HCT116 (cell line): ENCODE results near the gene CADPS2. TPM values are rescaled to one million over a fixed set of nuclear protein-coding genes. Genes with fewer than 3 reads are reported as not detected.

ENCODE experiments used
- ATAC-seq: fragments of 200-7000 bp; cut with Tn5 transposase; 2 replicates; pipeline ENCODE4 v1.9.1; 2020; ENCODE audit warnings: mild to moderate bottlenecking, moderate library complexity
- BruUV-seq: library from RNA; stranded (reverse); fragments of 400-500 nt; replicated peaks from 2 replicates; lab custom pipeline; 2021; lab: Mats Ljungman, UMichigan
- CTCF ChIA-PET: fragments of 300-600 bp; sonication (Branson Sonifier 250); formaldehyde crosslinking; loops from one replicate; lab custom pipeline; 2021; ENCODE audit warnings: antibody characterized with exemption; lab: Charles Lee
- POLR2A ChIA-PET: fragments of 300-600, 350-600 bp; sonication (Branson Sonifier 250); formaldehyde crosslinking; loops from one replicate; lab custom pipeline; 2021; ENCODE audit warnings: antibody characterized with exemption; lab: Charles Lee
- RAD21 ChIA-PET, 2 experiments: fragments of 300-600 bp; sonication (Branson Sonifier 250); formaldehyde crosslinking; loops; one replicate each; lab custom pipeline; 2023; ENCODE audit warnings: low total read pairs in 2 of 2; ENCODE audit not compliant: uncharacterized antibody in 2 of 2, unreplicated experiment in 2 of 2, low non-redundant PET in 1 of 2; lab: Charles Lee
- DNase-seq: peaks from one replicate; pipeline ENCODE4 v3.0.0-alpha.2; 2010; ENCODE audit warnings: low read depth, low spot score
- H2AFZ ChIP-seq: fragments of 200-600 bp; shearing (Covaris generic), sonication (generic); 2 replicates; pipeline ENCODE4 v1.6.1; 2017; ENCODE audit warnings: low read depth, mixed run types, mixed read lengths, antibody characterized with exemption, low read length; ENCODE audit not compliant: poor library complexity, severe bottlenecking
- H3K27ac ChIP-seq: 2 replicates; pipeline ENCODE4 v1.5.1; 2012; ENCODE audit warnings: low read depth, low read length
- H3K27me3 ChIP-seq: fragments of 200-600 bp; sonication (generic); 2 replicates; pipeline ENCODE4 v1.6.1; 2016; ENCODE audit warnings: mixed run types, low read length, mixed read lengths; ENCODE audit not compliant: insufficient read depth
- H3K36me3 ChIP-seq, 2 experiments: fragments of 200-500 bp in 1 of 2; fragments of 200-600 bp in 1 of 2; sonication (Bioruptor generic) in 1 of 2; sonication (generic) in 1 of 2; 2 replicates each; pipeline versions ENCODE4 v1.5.1 to v1.6.1; 2014 to 2016; ENCODE audit warnings: low read length in 2 of 2, inconsistent platforms in 1 of 2, mixed read lengths in 1 of 2, mixed run types in 1 of 2; ENCODE audit not compliant: insufficient read depth in 2 of 2, control insufficient read depth in 1 of 2
- H3K4me1 ChIP-seq, 2 experiments: fragments of 200-600 bp in 1 of 2; sonication (generic) in 1 of 2; 2 replicates each; pipeline versions ENCODE4 v1.5.1 to v1.6.1; 2012 to 2017; ENCODE audit warnings: low read length in 2 of 2, inconsistent platforms in 1 of 2, mild to moderate bottlenecking in 1 of 2, mixed read lengths in 1 of 2, mixed run types in 1 of 2, moderate library complexity in 1 of 2; ENCODE audit not compliant: insufficient read depth in 2 of 2, control insufficient read depth in 1 of 2
- H3K4me2 ChIP-seq: fragments of 200-600 bp; sonication (generic); 2 replicates; pipeline ENCODE4 v1.6.1; 2017; ENCODE audit warnings: mixed run types, low read length, mixed read lengths
- H3K4me3 ChIP-seq, 2 experiments: fragments of 200-600 bp in 1 of 2; sonication (generic) in 1 of 2; replicated peaks in 1 of 2; 2 replicates each; pipeline ENCODE4 v1.5.1; 2011 to 2016; ENCODE audit warnings: low read length in 2 of 2, control low read depth in 1 of 2, low read depth in 1 of 2, mild to moderate bottlenecking in 1 of 2, mixed read lengths in 1 of 2, mixed run types in 1 of 2
- H3K79me2 ChIP-seq: fragments of 200-600 bp; sonication (generic); 2 replicates; pipeline ENCODE4 v1.6.1; 2017; ENCODE audit warnings: mild to moderate bottlenecking, mixed run types, low read length, moderate library complexity, mixed read lengths; ENCODE audit not compliant: insufficient read depth
- H3K9ac ChIP-seq: fragments of 200-600 bp; sonication (generic); 2 replicates; pipeline ENCODE4 v1.6.1; 2016; ENCODE audit warnings: low read length, mixed read lengths
- H3K9me2 ChIP-seq: fragments of 200-600 bp; sonication (generic), shearing (Covaris generic); 2 replicates; pipeline ENCODE4 v1.6.1; 2017; ENCODE audit warnings: mixed run types, mild to moderate bottlenecking, moderate library complexity; ENCODE audit not compliant: insufficient read depth
- H3K9me3 ChIP-seq, 2 experiments: fragments of 200-500 bp in 1 of 2; fragments of 200-600 bp in 1 of 2; sonication (Bioruptor generic) in 1 of 2; sonication (generic) in 1 of 2; 2 replicates each; pipeline ENCODE4 v1.6.1; 2014 to 2017; ENCODE audit warnings: low read length in 2 of 2, mixed read lengths in 2 of 2, inconsistent platforms in 1 of 2, low read depth in 1 of 2, mild to moderate bottlenecking in 1 of 2, mixed run types in 1 of 2, moderate library complexity in 1 of 2; ENCODE audit not compliant: control insufficient read depth in 1 of 2, insufficient read depth in 1 of 2
- H4K20me1 ChIP-seq: fragments of 200-600 bp; sonication (generic), shearing (Covaris generic); 2 replicates; pipeline ENCODE4 v1.6.1; 2017; ENCODE audit warnings: mixed run types, mild to moderate bottlenecking, moderate library complexity; ENCODE audit not compliant: insufficient read depth
- ATF3 ChIP-seq: IDR thresholded peaks from 2 replicates; pipeline ENCODE4 v1.6.1; 2012
- CBX3 ChIP-seq: IDR thresholded peaks from 2 replicates; pipeline ENCODE4 v1.6.1; 2012; ENCODE audit warnings: low read depth
- CEBPB ChIP-seq: IDR thresholded peaks from 2 replicates; pipeline ENCODE4 v1.6.1; 2012; ENCODE audit warnings: low read depth
- CTCF ChIP-seq, 3 experiments: fragments of 200-600 bp in 1 of 3; sonication (generic) in 1 of 3; IDR thresholded peaks in 2 of 3; conservative IDR thresholded peaks in 1 of 3; 2 replicates each; pipeline ENCODE4 v1.5.1; 2012 to 2017; ENCODE audit warnings: low read depth in 2 of 3, low read length in 2 of 3, antibody characterized with exemption in 1 of 3, borderline replicate concordance in 1 of 3, control low read depth in 1 of 3, mild to moderate bottlenecking in 1 of 3, mixed read lengths in 1 of 3, mixed run types in 1 of 3, moderate library complexity in 1 of 3; ENCODE audit not compliant: insufficient read depth in 1 of 3
- ELF1 ChIP-seq: IDR thresholded peaks from 2 replicates; pipeline ENCODE4 v1.6.1; 2012; ENCODE audit warnings: low read depth, borderline replicate concordance
- EZH2 ChIP-seq: fragments of 200-600 bp; sonication (generic); IDR thresholded peaks from 2 replicates; pipeline ENCODE4 v1.6.1; 2017; ENCODE audit warnings: antibody characterized with exemption, mixed run types
- EZH2phosphoT487 ChIP-seq: fragments of 200-600 bp; IDR thresholded peaks from 2 replicates; pipeline ENCODE4 v1.6.1; 2018; ENCODE audit warnings: antibody characterized with exemption, borderline replicate concordance
- FOSL1 ChIP-seq: IDR thresholded peaks from 2 replicates; pipeline ENCODE4 v1.6.1; 2012; ENCODE audit warnings: low read depth
- JUND ChIP-seq: IDR thresholded peaks from 2 replicates; pipeline ENCODE4 v1.6.1; 2012
- MAX ChIP-seq: IDR thresholded peaks from 2 replicates; pipeline ENCODE4 v1.6.1; 2012
- POLR2A ChIP-seq: IDR thresholded peaks from 2 replicates; pipeline ENCODE4 v1.7.0; 2011; ENCODE audit warnings: borderline replicate concordance; ENCODE audit not compliant: insufficient read depth, insufficient read length; ENCODE audit errors: extremely low read depth
- POLR2AphosphoS5 ChIP-seq: IDR thresholded peaks from 2 replicates; pipeline ENCODE4 v1.6.1; 2011; ENCODE audit warnings: mild to moderate bottlenecking, low read depth, low read length, moderate library complexity
- RAD21 ChIP-seq: IDR thresholded peaks from 2 replicates; pipeline ENCODE4 v1.6.1; 2012; ENCODE audit warnings: low read depth, mild to moderate bottlenecking
- REST ChIP-seq: IDR thresholded peaks from 2 replicates; pipeline ENCODE4 v1.6.1; 2012; ENCODE audit warnings: low read depth
- SIN3A ChIP-seq: IDR thresholded peaks from 2 replicates; pipeline ENCODE4 v1.6.1; 2012; ENCODE audit warnings: low read depth
- SP1 ChIP-seq: IDR thresholded peaks from 2 replicates; pipeline ENCODE4 v1.6.1; 2012; ENCODE audit warnings: low read depth
- SRF ChIP-seq: IDR thresholded peaks from 2 replicates; pipeline ENCODE4 v1.6.1; 2012; ENCODE audit warnings: low read depth
- TCF7L2 ChIP-seq: IDR thresholded peaks from 2 replicates; pipeline ENCODE4 v1.7.0; 2011; ENCODE audit warnings: borderline replicate concordance, inconsistent platforms; ENCODE audit not compliant: insufficient read depth, insufficient read length; ENCODE audit errors: extremely low read depth
- ZFX ChIP-seq: fragments of 450-650 bp; IDR thresholded peaks from 2 replicates; pipeline ENCODE4 v1.6.1; 2017
- ZNF274 ChIP-seq: fragments of 200-500 bp; sonication (Bioruptor generic); IDR thresholded peaks from 2 replicates; pipeline ENCODE4 v1.6.1; 2014; ENCODE audit warnings: mild to moderate bottlenecking, low read depth, low read length, inconsistent platforms
- intact Hi-C: fragments of 100-400 bp; cut with micrococcal nuclease; formaldehyde crosslinking; loops from 2 replicates; pipeline ENCODE4 v1.10.0; 2022
- total RNA-seq: library from RNA; stranded (reverse); gene quantifications from one replicate; pipeline ENCODE4 v1.2.1, GENCODE V29; 2021; ENCODE audit not compliant: unreplicated experiment

The CADPS2 gene
- total RNA-seq, 1 experiment from 2014 or later: 7.5 TPM

GRCh38 chr7:122651451-122651850 is 234.8 kb downstream of the CADPS2 start:
- Histone ChIP-seq H3K4me2 (no peak overlapping the region), H3K27ac (no peak overlapping the region), H3K79me2 (no peaks in the 10 kb centered on the region), H3K4me3 (no peak overlapping the region), H3K27me3 (no peaks in the 10 kb centered on the region), H2AFZ (no peak overlapping the region), H3K9ac (no peak overlapping the region), H3K9me2 (no peaks in the 10 kb centered on the region), H3K36me3 (no peaks in the 10 kb centered on the region), H3K9me3 (no peaks in the 10 kb centered on the region), H3K4me1 (peaks cover 0 to 7% of the 10 kb centered on the region in 2 experiments; a peak in 1 of 4 replicates), H4K20me1 (no peaks in the 10 kb centered on the region)
- no peak for DNase-seq
- POLR2A ChIA-PET: no interaction called here
- no peak for ATAC-seq
- CTCF ChIA-PET: no interaction called here
- TF ChIP-seq POLR2AphosphoS5 (no peak), SP1 (no peak), RAD21 (no peak), ZFX (no peak), TCF7L2 (no peak), ATF3 (no peak), CBX3 (no peak), JUND (no peak), POLR2A (no peak), EZH2phosphoT487 (no peak), MAX (no peak), ELF1 (no peak), EZH2 (no peak), SRF (no peak), FOSL1 (no peak), SIN3A (no peak), CTCF (IDR thresholded peaks at IDR 0.05 in 2 of 3, conservative IDR thresholded peaks at IDR 0.05 in 1 of 3; ENCODE audit: borderline replicate concordance in 1 of 3, insufficient read depth in 1 of 3, low read depth in 2 of 3, low read length in 2 of 3) (no peak), ZNF274 (no peak), REST (no peak), CEBPB (no peak)
- intact Hi-C loops: no loop called here
- BruUV-seq: no TSS peak
- RAD21 ChIA-PET: no interaction called here
